Skeletal muscle tissue (tissue), 4 donors: ENCODE measurements around the gene TMEM134. TPM values are rescaled to one million over a fixed set of nuclear protein-coding genes. Genes with fewer than 3 reads are reported as not detected.
A peak's percentile ranks its signal among the peaks of the same experiment; 100 is the strongest.

Experiments used
- H3K27ac ChIP-seq: one replicate; pipeline ENCODE4 v1.7.0; 2013; ENCODE audit warnings: mild to moderate bottlenecking, low read depth, low read length, inconsistent platforms
- H3K27me3 ChIP-seq, 3 donors: one replicate each; pipeline ENCODE4 v1.7.0; 2013; ENCODE audit warnings: low read length in 3 of 3; ENCODE audit not compliant: control insufficient read depth in 3 of 3, insufficient read depth in 3 of 3
- H3K36me3 ChIP-seq, 3 donors: one replicate each; pipeline ENCODE4 v1.7.0; 2013; ENCODE audit warnings: low read length in 3 of 3; ENCODE audit not compliant: control insufficient read depth in 3 of 3, insufficient read depth in 3 of 3
- H3K4me1 ChIP-seq, 3 donors: one replicate each; pipeline ENCODE4 v1.7.0; 2013; ENCODE audit warnings: low read length in 3 of 3, mild to moderate bottlenecking in 3 of 3; ENCODE audit not compliant: control insufficient read depth in 3 of 3, insufficient read depth in 3 of 3
- H3K4me3 ChIP-seq, 3 donors: one replicate each; pipeline ENCODE4 v1.7.0; 2013; ENCODE audit warnings: low read length in 3 of 3
- H3K9ac ChIP-seq, 3 donors: one replicate each; pipeline ENCODE4 v1.7.0; 2013; ENCODE audit warnings: low read length in 3 of 3, mild to moderate bottlenecking in 3 of 3, moderate library complexity in 2 of 3, low read depth in 1 of 3
- H3K9me3 ChIP-seq, 3 donors: one replicate each; pipeline ENCODE4 v1.7.0; 2013; ENCODE audit warnings: low read length in 3 of 3; ENCODE audit not compliant: control insufficient read depth in 3 of 3
- total RNA-seq: library from RNA; depleted of rRNA; stranded (reverse); fragments of >200 nt; gene quantifications from one replicate; pipeline ENCODE4 v1.2.3, GENCODE V29; 2014
- donor health status: Osteomylitis.

TMEM134 gene
- total RNA-seq, 1 donor from 2014 or later: 17.2 TPM

- H3K36me3 ChIP-seq: peaks cover 6 to 24% (median 18%) of the 10 kb centered on the region in 3 donors
- no peak overlapping the region for H3K4me3 ChIP-seq
- H3K27ac ChIP-seq: peak overlapping the region; percentile 51
- H3K27me3 ChIP-seq: no peaks in the 10 kb centered on the region
- peaks cover 25 to 41% (median 32%) of the 10 kb centered on the region in 3 donors for H3K4me1 ChIP-seq
- H3K9me3 ChIP-seq: no peaks in the 10 kb centered on the region
- peak overlapping the region in 2 of 3 donors; percentile 45 to 50 for H3K9ac ChIP-seq
Measured at GRCh38 chr11:67439321-67440228, 29.5 kb downstream of the TMEM134 start.

GRCh38 chr11:67438158-67438902 lies 30.7 kb downstream of the TMEM134 start:
- no peaks in the 10 kb centered on the region for H3K9me3 ChIP-seq
- no peak overlapping the region for H3K27ac ChIP-seq
- H3K36me3 ChIP-seq: peaks cover 19 to 37% (median 30%) of the 10 kb centered on the region in 3 donors
- H3K27me3 ChIP-seq: no peaks in the 10 kb centered on the region
- no peak overlapping the region for H3K4me3 ChIP-seq
- H3K4me1 ChIP-seq: peaks cover 25 to 41% (median 32%) of the 10 kb centered on the region in 3 donors
- H3K9ac ChIP-seq: no peak overlapping the region

GRCh38 chr11:67437809-67438157 lies 31.3 kb downstream of the TMEM134 start:
- Histone ChIP-seq H3K36me3 (peaks cover 24 to 42% (median 35%) of the 10 kb centered on the region in 3 donors), H3K27ac (no peak overlapping the region), H3K4me3 (no peak overlapping the region)

GRCh38 chr11:67437082-67437808 lies 31.8 kb downstream of the TMEM134 start, which contains the start of gene PTPRCAP:
PTPRCAP (minus strand) TSS chr11:67437682; CDS start chr11:67437619, 63 bp downstream.
- Histone ChIP-seq H3K36me3 (peaks cover 29 to 46% (median 40%) of the 10 kb centered on the region in 3 donors), H3K4me1 (peaks cover 18 to 33% (median 25%) of the 10 kb centered on the region in 3 donors), H3K27ac (no peak within 1 kb of the TSS), H3K9me3 (no peaks in the 10 kb centered on the region), H3K4me3 (no peak within 1 kb of the TSS), H3K9ac (peak within 1 kb of the TSS in 1 of 3 donors; percentile 33), H3K27me3 (no peaks in the 10 kb centered on the region)

More at GRCh38 chr11:67437809-67438157, 31.3 kb downstream of the TMEM134 start:
- H3K9ac ChIP-seq: no peak overlapping the region
- H3K9me3 ChIP-seq: no peaks in the 10 kb centered on the region
- no peaks in the 10 kb centered on the region for H3K27me3 ChIP-seq
- H3K4me1 ChIP-seq: peaks cover 23 to 38% (median 30%) of the 10 kb centered on the region in 3 donors

GRCh38 chr11:67436459-67437081 lies 32.5 kb downstream of the TMEM134 start:
- no peaks in the 10 kb centered on the region for H3K9me3 ChIP-seq
- H3K4me1 ChIP-seq: peaks cover 14 to 28% (median 20%) of the 10 kb centered on the region in 3 donors
- peaks cover 36 to 47% (median 46%) of the 10 kb centered on the region in 3 donors for H3K36me3 ChIP-seq
- H3K9ac ChIP-seq: peak overlapping the region in 1 of 3 donors; percentile 33
- H3K27ac ChIP-seq: peak overlapping the region; percentile 19
- H3K4me3 ChIP-seq: no peak overlapping the region
- no peaks in the 10 kb centered on the region for H3K27me3 ChIP-seq

GRCh38 chr11:67435727-67436458 lies 33.2 kb downstream of the TMEM134 start:
- peaks cover 10 to 26% (median 20%) of the 10 kb centered on the region in 3 donors for H3K4me1 ChIP-seq
- H3K9ac ChIP-seq: peak overlapping the region in 1 of 3 donors; percentile 45
- H3K36me3 ChIP-seq: peaks cover 37 to 52% (median 48%) of the 10 kb centered on the region in 3 donors
- no peaks in the 10 kb centered on the region for H3K27me3 ChIP-seq
- H3K4me3 ChIP-seq: no peak overlapping the region
- peak overlapping the region; percentile 19 for H3K27ac ChIP-seq
- no peaks in the 10 kb centered on the region for H3K9me3 ChIP-seq

GRCh38 chr11:67435031-67435726 lies 33.9 kb downstream of the TMEM134 start:
- Histone ChIP-seq H3K36me3 (peaks cover 42 to 57% (median 52%) of the 10 kb centered on the region in 3 donors), H3K27me3 (no peaks in the 10 kb centered on the region), H3K27ac (peak overlapping the region; percentile 19), H3K9ac (peak overlapping the region in 1 of 3 donors; percentile 45), H3K4me1 (peaks cover 7 to 24% (median 16%) of the 10 kb centered on the region in 3 donors), H3K9me3 (no peaks in the 10 kb centered on the region), H3K4me3 (no peak overlapping the region)

GRCh38 chr11:67434395-67434881 lies 34.6 kb downstream of the TMEM134 start:
- Histone ChIP-seq H3K36me3 (peaks cover 42 to 60% (median 53%) of the 10 kb centered on the region in 3 donors), H3K9ac (no peak overlapping the region), H3K4me1 (peaks cover 4 to 25% (median 13%) of the 10 kb centered on the region in 3 donors), H3K4me3 (no peak overlapping the region), H3K9me3 (no peaks in the 10 kb centered on the region), H3K27me3 (no peaks in the 10 kb centered on the region), H3K27ac (no peak overlapping the region)
